ENCODE measurements around the gene SNRNP200.
A peak's percentile ranks its signal among the peaks of the same experiment; 100 is the strongest.

SNRNP200 gene

DNA sequence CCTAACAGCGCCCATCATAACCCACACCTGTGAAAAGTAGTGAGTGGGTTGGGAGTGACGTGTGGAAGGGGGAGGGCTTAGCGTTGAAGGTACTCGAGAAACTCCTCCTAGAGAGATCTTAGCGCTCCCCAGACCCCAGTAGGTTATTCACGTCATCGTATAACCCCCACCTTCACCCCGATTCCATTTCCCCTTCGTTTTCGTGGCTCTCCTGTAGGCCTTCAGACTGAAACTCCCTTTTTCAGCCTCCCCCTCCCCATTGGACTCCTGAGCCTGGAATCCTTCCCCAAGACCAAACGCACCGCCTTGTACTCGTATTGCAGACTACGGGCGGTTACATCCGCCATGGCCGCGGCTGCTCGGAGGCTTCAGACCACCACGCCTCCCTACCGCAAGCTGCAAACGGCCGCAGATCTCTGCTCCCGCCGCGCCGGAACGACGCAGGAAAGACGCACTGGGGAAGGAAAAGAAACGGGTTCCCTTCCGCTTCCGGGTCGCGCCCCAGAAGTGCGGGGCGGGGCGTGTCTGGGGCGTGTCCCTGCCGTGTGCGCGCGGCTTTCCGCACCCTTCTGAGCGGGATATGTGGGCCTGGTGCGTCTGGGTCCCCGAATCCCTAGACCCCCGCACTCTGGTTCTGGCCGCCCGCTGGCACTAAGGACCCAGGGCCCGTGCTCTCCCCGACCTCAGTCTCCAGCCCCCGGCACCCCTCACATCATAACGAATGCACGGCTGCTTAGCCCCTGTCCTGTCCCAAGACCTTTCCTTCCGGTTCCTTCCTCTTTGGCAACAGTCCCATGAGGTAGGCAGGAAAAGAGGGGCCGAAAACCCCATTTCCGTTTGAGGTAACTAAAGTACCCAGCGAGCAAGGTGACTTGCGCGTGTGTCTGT lies at the start of gene SNRNP200:
Gene SNRNP200, minus strand, starts transcription at position 456 of the 888 bp plus-strand sequence. Its CDS starts 109 bp downstream, at position 347.
- Histone ChIP-seq H3K27me3 (ENCODE audit: control insufficient read depth in 1 of 2, insufficient read depth in 2 of 2, low read length in 2 of 2) (no peaks in the 10 kb centered on the region), H3K36me3 (ENCODE audit: control insufficient read depth in 1 of 2, insufficient read depth in 2 of 2, low read length in 2 of 2) (peaks cover 26 to 32% of the 10 kb centered on the region in 2 donors), H3K4me1 (ENCODE audit: control insufficient read depth in 1 of 2, insufficient read depth in 2 of 2, low read length in 2 of 2) (peaks cover 14 to 18% of the 10 kb centered on the region in 2 donors), H3K4me3 (ENCODE audit: low read depth in 1 of 2, low read length in 2 of 2) (peak within 1 kb of the TSS; percentile 89 to 98), H3K9me3 (ENCODE audit: control insufficient read depth in 1 of 2, low read length in 2 of 2) (no peaks in the 10 kb centered on the region), H3K27ac (ENCODE audit: low read depth, low read length) (peak within 1 kb of the TSS; percentile 71), H3K9ac (ENCODE audit: low read depth in 1 of 2, low read length in 2 of 2) (peak within 1 kb of the TSS; percentile 86 to 94)

DNA sequence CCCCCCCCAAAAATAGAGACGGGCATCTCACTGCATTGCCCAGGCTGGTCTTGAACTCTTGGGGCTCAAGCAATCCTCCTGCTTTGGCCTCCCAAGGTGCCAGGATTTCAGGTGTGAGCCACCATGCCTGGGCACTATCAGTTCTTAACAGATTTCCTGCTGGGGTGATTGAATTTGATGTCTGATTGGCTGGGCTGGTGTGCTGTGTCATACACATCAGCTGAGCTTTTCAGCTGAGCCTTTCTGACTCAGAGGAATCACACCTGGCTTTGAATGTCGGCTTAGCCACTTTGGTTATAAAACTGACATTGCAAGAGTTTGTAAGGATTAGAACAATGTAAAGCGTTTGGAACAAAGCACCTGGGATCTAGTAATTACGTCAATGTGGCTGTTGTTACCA lies 49.1 kb upstream of the SNRNP200 start:
- Histone ChIP-seq H3K4me3 (ENCODE audit: low read depth in 1 of 2, low read length in 2 of 2) (no peak overlapping the region), H3K9ac (ENCODE audit: low read depth in 1 of 2, low read length in 2 of 2) (no peak overlapping the region), H3K9me3 (ENCODE audit: control insufficient read depth in 1 of 2, low read length in 2 of 2) (no peaks in the 10 kb centered on the region), H3K27ac (ENCODE audit: low read depth, low read length) (no peak overlapping the region), H3K4me1 (ENCODE audit: control insufficient read depth in 1 of 2, insufficient read depth in 2 of 2, low read length in 2 of 2) (no peaks in the 10 kb centered on the region), H3K27me3 (ENCODE audit: control insufficient read depth in 1 of 2, insufficient read depth in 2 of 2, low read length in 2 of 2) (no peaks in the 10 kb centered on the region), H3K36me3 (ENCODE audit: control insufficient read depth in 1 of 2, insufficient read depth in 2 of 2, low read length in 2 of 2) (peaks cover 4 to 27% of the 10 kb centered on the region in 2 donors)

DNA sequence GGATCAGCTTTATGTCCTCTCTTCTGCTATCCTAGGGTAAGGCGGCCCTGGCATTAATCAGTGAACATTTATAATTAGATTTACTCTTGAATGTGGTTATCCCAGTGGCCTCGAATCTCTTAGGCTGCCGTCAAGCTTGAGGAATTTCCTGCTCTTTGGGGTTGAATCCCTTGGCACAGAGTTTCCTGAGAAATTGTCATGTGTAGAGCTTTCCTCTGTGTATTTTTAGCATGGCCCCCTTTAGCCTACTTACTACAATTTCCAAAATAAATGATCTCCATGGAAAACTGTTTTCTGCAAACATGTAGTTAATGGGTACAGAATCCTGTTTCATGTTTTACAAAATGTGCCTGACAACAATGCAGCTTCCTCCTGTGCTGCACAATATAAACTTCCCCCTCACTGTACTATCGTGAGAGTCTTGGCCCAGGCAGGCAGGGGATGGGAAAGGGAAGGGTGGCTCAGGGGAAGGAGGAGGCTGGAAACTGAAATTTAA lies 48.3 kb upstream of the SNRNP200 start:
- Histone ChIP-seq H3K4me3 (ENCODE audit: low read depth in 1 of 2, low read length in 2 of 2) (no peak overlapping the region), H3K27ac (ENCODE audit: low read depth, low read length) (no peak overlapping the region), H3K27me3 (ENCODE audit: control insufficient read depth in 1 of 2, insufficient read depth in 2 of 2, low read length in 2 of 2) (no peaks in the 10 kb centered on the region), H3K9me3 (ENCODE audit: control insufficient read depth in 1 of 2, low read length in 2 of 2) (no peaks in the 10 kb centered on the region), H3K9ac (ENCODE audit: low read depth in 1 of 2, low read length in 2 of 2) (no peak overlapping the region), H3K36me3 (ENCODE audit: control insufficient read depth in 1 of 2, insufficient read depth in 2 of 2, low read length in 2 of 2) (peaks cover 4 to 23% of the 10 kb centered on the region in 2 donors), H3K4me1 (ENCODE audit: control insufficient read depth in 1 of 2, insufficient read depth in 2 of 2, low read length in 2 of 2) (no peaks in the 10 kb centered on the region)

DNA sequence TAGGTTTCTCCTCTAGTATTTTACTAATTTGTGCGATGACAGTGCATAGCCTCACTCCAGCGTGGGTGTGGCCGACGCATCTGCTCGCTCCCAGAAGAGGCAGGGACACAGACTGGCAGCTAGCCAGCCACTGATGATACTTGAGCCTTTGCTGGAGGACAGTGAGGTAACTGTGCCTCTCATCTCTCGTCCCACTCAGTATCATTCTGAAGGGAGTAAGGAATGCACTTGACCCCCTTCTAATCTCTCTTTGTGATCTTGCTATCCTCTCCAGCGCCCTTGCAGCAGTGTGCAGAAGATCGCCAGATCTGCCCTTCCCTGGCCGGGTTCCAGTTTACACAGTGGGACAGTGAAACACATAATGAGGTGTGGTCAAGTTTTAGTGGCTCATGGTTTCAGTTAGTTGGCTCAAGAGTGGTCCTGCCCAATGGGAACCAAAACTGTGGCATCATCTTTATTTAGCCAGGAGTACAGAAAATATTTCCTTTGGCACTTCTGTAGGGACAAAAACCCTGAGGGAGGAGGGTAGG lies 47.8 kb upstream of the SNRNP200 start:
- Histone ChIP-seq H3K27me3 (ENCODE audit: control insufficient read depth in 1 of 2, insufficient read depth in 2 of 2, low read length in 2 of 2) (no peaks in the 10 kb centered on the region), H3K9ac (ENCODE audit: low read depth in 1 of 2, low read length in 2 of 2) (no peak overlapping the region), H3K4me3 (ENCODE audit: low read depth in 1 of 2, low read length in 2 of 2) (no peak overlapping the region), H3K36me3 (ENCODE audit: control insufficient read depth in 1 of 2, insufficient read depth in 2 of 2, low read length in 2 of 2) (peaks cover 4 to 23% of the 10 kb centered on the region in 2 donors), H3K9me3 (ENCODE audit: control insufficient read depth in 1 of 2, low read length in 2 of 2) (no peaks in the 10 kb centered on the region), H3K4me1 (ENCODE audit: control insufficient read depth in 1 of 2, insufficient read depth in 2 of 2, low read length in 2 of 2) (no peaks in the 10 kb centered on the region), H3K27ac (ENCODE audit: low read depth, low read length) (no peak overlapping the region)

DNA sequence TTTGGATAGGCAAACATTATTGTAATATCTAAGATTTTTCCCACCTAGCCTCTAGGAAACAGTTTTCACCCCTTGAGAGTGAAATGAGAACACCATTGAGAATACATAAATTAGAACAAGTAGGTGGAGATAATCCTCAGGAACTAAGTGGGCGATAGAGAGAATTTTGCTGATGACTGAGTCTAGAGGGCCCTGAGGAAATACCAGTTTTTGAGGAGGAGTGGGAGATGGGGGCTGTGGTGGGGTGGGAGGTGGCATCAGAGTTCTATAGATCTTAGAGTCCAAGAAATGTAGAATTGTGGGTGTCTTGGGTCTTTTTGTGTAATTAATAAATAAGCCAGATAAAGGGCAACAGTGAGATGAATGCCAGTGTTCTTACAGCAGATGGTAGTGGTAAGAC lies 42.0 kb upstream of the SNRNP200 start:
- Histone ChIP-seq H3K36me3 (ENCODE audit: control insufficient read depth in 1 of 2, insufficient read depth in 2 of 2, low read length in 2 of 2) (peaks cover 0 to 29% of the 10 kb centered on the region in 2 donors), H3K4me1 (ENCODE audit: control insufficient read depth in 1 of 2, insufficient read depth in 2 of 2, low read length in 2 of 2) (no peaks in the 10 kb centered on the region), H3K27me3 (ENCODE audit: control insufficient read depth in 1 of 2, insufficient read depth in 2 of 2, low read length in 2 of 2) (no peaks in the 10 kb centered on the region), H3K4me3 (ENCODE audit: low read depth in 1 of 2, low read length in 2 of 2) (no peak overlapping the region), H3K9me3 (ENCODE audit: control insufficient read depth in 1 of 2, low read length in 2 of 2) (no peaks in the 10 kb centered on the region), H3K9ac (ENCODE audit: low read depth in 1 of 2, low read length in 2 of 2) (no peak overlapping the region), H3K27ac (ENCODE audit: low read depth, low read length) (no peak overlapping the region)

DNA sequence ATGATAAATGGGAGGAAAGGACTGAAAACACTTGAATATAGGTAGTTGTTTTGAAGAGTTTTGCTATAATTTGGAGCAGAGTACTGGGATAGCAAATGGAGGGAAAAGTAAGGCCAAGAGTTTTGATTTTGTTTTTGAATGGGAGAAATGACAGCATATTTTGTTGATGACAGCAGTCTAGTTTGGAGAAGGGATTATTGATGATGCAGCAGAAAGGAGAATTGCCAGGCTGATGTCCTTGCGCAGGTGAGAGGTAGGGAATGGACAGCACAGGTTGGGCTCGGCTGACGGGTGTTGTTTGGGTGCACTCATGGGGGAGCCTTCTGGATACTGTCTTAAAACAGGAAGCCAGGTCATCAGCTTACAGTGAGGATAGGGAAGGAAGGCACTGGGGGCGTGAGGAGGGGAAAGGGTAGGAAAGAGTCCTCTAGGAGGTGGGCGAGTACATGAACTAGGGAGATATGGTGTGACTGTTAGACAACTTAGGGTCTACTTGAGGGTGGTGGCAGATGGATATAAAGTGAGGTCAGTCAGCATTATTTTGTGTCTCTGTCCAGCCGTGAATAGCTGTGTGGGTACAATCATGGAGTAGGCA lies 40.6 kb upstream of the SNRNP200 start:
- peaks cover 0 to 7% of the 10 kb centered on the region in 2 donors for H3K4me1 ChIP-seq (ENCODE audit: control insufficient read depth in 1 of 2, insufficient read depth in 2 of 2, low read length in 2 of 2)
- H3K27me3 ChIP-seq (ENCODE audit: control insufficient read depth in 1 of 2, insufficient read depth in 2 of 2, low read length in 2 of 2) = no peaks in the 10 kb centered on the region
- no peak overlapping the region for H3K9ac ChIP-seq (ENCODE audit: low read depth in 1 of 2, low read length in 2 of 2)
- peaks cover 0 to 28% of the 10 kb centered on the region in 2 donors for H3K36me3 ChIP-seq (ENCODE audit: control insufficient read depth in 1 of 2, insufficient read depth in 2 of 2, low read length in 2 of 2)
- H3K9me3 ChIP-seq (ENCODE audit: control insufficient read depth in 1 of 2, low read length in 2 of 2) = no peaks in the 10 kb centered on the region
- no peak overlapping the region for H3K4me3 ChIP-seq (ENCODE audit: low read depth in 1 of 2, low read length in 2 of 2)
- no peak overlapping the region for H3K27ac ChIP-seq (ENCODE audit: low read depth, low read length)

- Histone ChIP-seq H3K9ac (ENCODE audit: low read depth in 1 of 2, low read length in 2 of 2) (no peak overlapping the region), H3K27ac (ENCODE audit: low read depth, low read length) (no peak overlapping the region), H3K9me3 (ENCODE audit: control insufficient read depth in 1 of 2, low read length in 2 of 2) (no peaks in the 10 kb centered on the region), H3K4me1 (ENCODE audit: control insufficient read depth in 1 of 2, insufficient read depth in 2 of 2, low read length in 2 of 2) (peaks cover 0 to 7% of the 10 kb centered on the region in 2 donors), H3K27me3 (ENCODE audit: control insufficient read depth in 1 of 2, insufficient read depth in 2 of 2, low read length in 2 of 2) (no peaks in the 10 kb centered on the region), H3K4me3 (ENCODE audit: low read depth in 1 of 2, low read length in 2 of 2) (no peak overlapping the region), H3K36me3 (ENCODE audit: control insufficient read depth in 1 of 2, insufficient read depth in 2 of 2, low read length in 2 of 2) (peaks cover 0 to 24% of the 10 kb centered on the region in 2 donors)
Observed at GRCh38 chr2:96345438-96345837, 40.1 kb upstream of the SNRNP200 start.

DNA sequence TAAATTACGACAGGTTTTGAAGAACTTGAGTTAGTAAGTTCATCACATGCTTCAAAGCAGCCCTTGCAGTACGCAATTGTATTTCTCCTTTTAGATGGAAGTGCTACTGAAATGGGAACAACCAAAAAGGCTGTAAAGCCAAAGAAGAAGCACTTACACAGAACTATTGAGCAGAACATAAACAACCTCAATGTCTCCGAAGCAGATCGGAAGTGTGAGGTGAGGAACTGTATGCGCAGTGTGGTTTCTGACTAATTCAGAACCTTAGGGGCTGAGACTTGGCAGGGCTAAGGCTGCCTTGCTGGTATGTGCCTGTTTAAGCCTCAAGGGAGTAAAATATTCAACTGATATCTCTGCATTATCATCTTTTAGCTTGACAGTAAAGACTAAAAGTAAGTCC lies 38.7 kb upstream of the SNRNP200 start:
- Histone ChIP-seq H3K27me3 (ENCODE audit: control insufficient read depth in 1 of 2, insufficient read depth in 2 of 2, low read length in 2 of 2) (no peaks in the 10 kb centered on the region), H3K4me3 (ENCODE audit: low read depth in 1 of 2, low read length in 2 of 2) (no peak overlapping the region), H3K36me3 (ENCODE audit: control insufficient read depth in 1 of 2, insufficient read depth in 2 of 2, low read length in 2 of 2) (peaks cover 0 to 15% of the 10 kb centered on the region in 2 donors), H3K9ac (ENCODE audit: low read depth in 1 of 2, low read length in 2 of 2) (no peak overlapping the region), H3K4me1 (ENCODE audit: control insufficient read depth in 1 of 2, insufficient read depth in 2 of 2, low read length in 2 of 2) (peaks cover 0 to 7% of the 10 kb centered on the region in 2 donors), H3K27ac (ENCODE audit: low read depth, low read length) (peak overlapping the region; percentile 26), H3K9me3 (ENCODE audit: control insufficient read depth in 1 of 2, low read length in 2 of 2) (no peaks in the 10 kb centered on the region)

- Histone ChIP-seq H3K9ac (ENCODE audit: low read depth in 1 of 2, low read length in 2 of 2) (no peak overlapping the region), H3K9me3 (ENCODE audit: control insufficient read depth in 1 of 2, low read length in 2 of 2) (no peaks in the 10 kb centered on the region), H3K27me3 (ENCODE audit: control insufficient read depth in 1 of 2, insufficient read depth in 2 of 2, low read length in 2 of 2) (no peaks in the 10 kb centered on the region), H3K36me3 (ENCODE audit: control insufficient read depth in 1 of 2, insufficient read depth in 2 of 2, low read length in 2 of 2) (peaks cover 0 to 15% of the 10 kb centered on the region in 2 donors), H3K4me1 (ENCODE audit: control insufficient read depth in 1 of 2, insufficient read depth in 2 of 2, low read length in 2 of 2) (peaks cover under 1 to 7% of the 10 kb centered on the region in 2 donors), H3K4me3 (ENCODE audit: low read depth in 1 of 2, low read length in 2 of 2) (no peak overlapping the region), H3K27ac (ENCODE audit: low read depth, low read length) (no peak overlapping the region)
Observed at GRCh38 chr2:96342085-96342484, 36.7 kb upstream of the SNRNP200 start.

GRCh38 chr2:96341641-96342040 lies 36.3 kb upstream of the SNRNP200 start:
- no peaks in the 10 kb centered on the region for H3K9me3 ChIP-seq (ENCODE audit: control insufficient read depth in 1 of 2, low read length in 2 of 2)
- H3K27ac ChIP-seq (ENCODE audit: low read depth, low read length) = no peak overlapping the region
- peaks cover 5 to 9% of the 10 kb centered on the region in 2 donors for H3K4me1 ChIP-seq (ENCODE audit: control insufficient read depth in 1 of 2, insufficient read depth in 2 of 2, low read length in 2 of 2)
- no peak overlapping the region for H3K4me3 ChIP-seq (ENCODE audit: low read depth in 1 of 2, low read length in 2 of 2)
- H3K36me3 ChIP-seq (ENCODE audit: control insufficient read depth in 1 of 2, insufficient read depth in 2 of 2, low read length in 2 of 2) = peaks cover 0 to 15% of the 10 kb centered on the region in 2 donors
- H3K27me3 ChIP-seq (ENCODE audit: control insufficient read depth in 1 of 2, insufficient read depth in 2 of 2, low read length in 2 of 2) = no peaks in the 10 kb centered on the region
- no peak overlapping the region for H3K9ac ChIP-seq (ENCODE audit: low read depth in 1 of 2, low read length in 2 of 2)
